ENCODE measurements around the gene VWA5B2.

GRCh38 chr3:184222521-184222920, 6.9 kb upstream of the VWA5B2 start:
- no peak for TF ChIP-seq POLR2A (IDR thresholded peaks at IDR 0.05)
- no peak for TF ChIP-seq CTCF (IDR thresholded peaks at IDR 0.05)
